ENCODE data around the gene AVPR1B. TPM values are rescaled to one million over a fixed set of nuclear protein-coding genes. Genes with fewer than 3 reads are reported as not detected.

The AVPR1B gene
- total RNA-seq, 1 experiment from 2014 or later: not detected

DNA sequence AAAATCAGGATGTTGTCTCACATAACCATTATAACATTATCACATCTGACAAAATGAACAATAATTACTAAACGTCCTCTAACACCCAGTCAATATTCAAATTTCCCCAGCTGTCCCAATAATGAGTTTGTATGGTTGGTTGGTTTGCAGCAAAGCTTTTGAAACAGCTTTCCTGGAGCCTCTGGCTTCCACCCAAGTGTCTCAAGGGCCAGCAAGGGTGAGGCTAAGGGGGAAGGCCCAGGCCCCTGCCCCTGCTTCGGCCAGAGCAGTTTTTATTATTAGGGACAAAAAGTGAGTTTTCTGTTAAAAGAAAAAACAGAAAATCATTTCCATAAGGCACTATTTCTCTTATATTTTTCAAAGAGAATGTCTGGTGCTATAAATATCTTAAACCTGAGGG lies 19.1 kb upstream of the AVPR1B start:
- Histone ChIP-seq H3K9ac (ENCODE audit: extremely low read depth, insufficient read length, low read length) (no peak overlapping the region), H2BK15ac (ENCODE audit: low read depth, low read length) (no peak overlapping the region), H3K4me2 (ENCODE audit: insufficient read depth, insufficient read length, low read length) (no peak overlapping the region), H3K9me3 (ENCODE audit: control insufficient read depth, low read depth, low read length) (no peaks in the 10 kb centered on the region), H3K79me1 (ENCODE audit: insufficient read depth, low read depth, low read length, poor library complexity, severe bottlenecking) (no peaks in the 10 kb centered on the region), H2AK5ac (ENCODE audit: insufficient read length, low read length) (no peak overlapping the region), H4K8ac (replicated peaks; ENCODE audit: insufficient read length, low read depth, low read length) (no peak overlapping the region), H3K79me2 (ENCODE audit: insufficient read depth, low read length) (no peaks in the 10 kb centered on the region), H3K23me2 (ENCODE audit: insufficient read length, low read depth, low read length, poor library complexity, severe bottlenecking) (no peaks in the 10 kb centered on the region), H2AFZ (ENCODE audit: low read length) (no peak overlapping the region), H2BK20ac (ENCODE audit: low read depth, low read length, poor library complexity, severe bottlenecking) (no peak overlapping the region), H3T11ph (ENCODE audit: low read length) (no peak overlapping the region), H3K27me3 (ENCODE audit: insufficient read depth, low read length) (no peaks in the 10 kb centered on the region), H3K4ac (ENCODE audit: low read depth, low read length) (no peak overlapping the region), H3K56ac (ENCODE audit: insufficient read length, low read depth, low read length) (no peak overlapping the region), H2BK5ac (ENCODE audit: insufficient read length, low read length) (no peak overlapping the region), H3K18ac (ENCODE audit: insufficient read length, low read depth, low read length) (no peak overlapping the region), H3K14ac (ENCODE audit: insufficient read depth, low read length) (no peak overlapping the region), H2BK120ac (ENCODE audit: low read depth, low read length, poor library complexity, severe bottlenecking) (no peak overlapping the region), H4K91ac (ENCODE audit: insufficient read length, low read depth, low read length) (no peak overlapping the region), H2BK12ac (ENCODE audit: insufficient read length, low read depth, low read length) (no peak overlapping the region), H3K27ac (ENCODE audit: insufficient read length, low read depth, low read length) (no peak overlapping the region), H3K4me1 (ENCODE audit: insufficient read depth, low read length) (no peaks in the 10 kb centered on the region), H4K20me1 (ENCODE audit: control insufficient read depth, insufficient read depth, insufficient read length) (no peaks in the 10 kb centered on the region), H3K23ac (ENCODE audit: insufficient read length, low read depth, low read length) (no peak overlapping the region), H4K5ac (ENCODE audit: insufficient read length, low read depth, low read length) (no peak overlapping the region)
- Mint-ChIP-seq H3K36me3 (ENCODE audit: insufficient read depth in 1 of 3, low read depth in 3 of 3) (peaks cover 0 to 5% (median 0%) of the 10 kb centered on the region in 3 experiments; a peak in 3 of 7 replicates), H3K27ac (no peak overlapping the region), H3K4me3 (no peak overlapping the region), H3K27me3 (ENCODE audit: low read depth) (peaks cover 5% of the 10 kb centered on the region), H3K4me1 (peaks cover 3 to 6% of the 10 kb centered on the region in 2 experiments), H3K9me3 (peaks cover 0 to 2% of the 10 kb centered on the region in 2 experiments; a peak in 2 of 5 replicates)
- WGBS (ENCODE audit: extremely low coverage, insufficient read length, low lambda C conversion rate): no CpG with 5 or more reads among the region's 2 CpGs
- TF ChIP-seq, protein P1, sequence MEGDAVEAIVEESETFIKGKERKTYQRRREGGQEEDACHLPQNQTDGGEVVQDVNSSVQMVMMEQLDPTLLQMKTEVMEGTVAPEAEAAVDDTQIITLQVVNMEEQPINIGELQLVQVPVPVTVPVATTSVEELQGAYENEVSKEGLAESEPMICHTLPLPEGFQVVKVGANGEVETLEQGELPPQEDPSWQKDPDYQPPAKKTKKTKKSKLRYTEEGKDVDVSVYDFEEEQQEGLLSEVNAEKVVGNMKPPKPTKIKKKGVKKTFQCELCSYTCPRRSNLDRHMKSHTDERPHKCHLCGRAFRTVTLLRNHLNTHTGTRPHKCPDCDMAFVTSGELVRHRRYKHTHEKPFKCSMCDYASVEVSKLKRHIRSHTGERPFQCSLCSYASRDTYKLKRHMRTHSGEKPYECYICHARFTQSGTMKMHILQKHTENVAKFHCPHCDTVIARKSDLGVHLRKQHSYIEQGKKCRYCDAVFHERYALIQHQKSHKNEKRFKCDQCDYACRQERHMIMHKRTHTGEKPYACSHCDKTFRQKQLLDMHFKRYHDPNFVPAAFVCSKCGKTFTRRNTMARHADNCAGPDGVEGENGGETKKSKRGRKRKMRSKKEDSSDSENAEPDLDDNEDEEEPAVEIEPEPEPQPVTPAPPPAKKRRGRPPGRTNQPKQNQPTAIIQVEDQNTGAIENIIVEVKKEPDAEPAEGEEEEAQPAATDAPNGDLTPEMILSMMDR (conservative IDR thresholded peaks at IDR 0.05): no peak
- DNase-seq: no peak
